Vagina (tissue), 2 donors: Measurements from ENCODE around the gene SEMA3B.

ENCODE experiments used
- CTCF ChIP-seq, 3 experiments: fragments of 450-650 bp in 2 of 3; fragments of 200-600 bp in 1 of 3; sonication (generic) in 1 of 3; IDR thresholded peaks; one replicate each; pipeline ENCODE4 v1.5.1; 2017 to 2019; ENCODE audit warnings: antibody characterized with exemption in 3 of 3, mild to moderate bottlenecking in 2 of 3, moderate library complexity in 2 of 3
- POLR2A ChIP-seq, 2 donors: fragments of 450-650 bp; IDR thresholded peaks; one replicate each; pipeline ENCODE4 v1.6.1; 2017; ENCODE audit warnings: antibody characterized with exemption in 2 of 2, mild to moderate bottlenecking in 2 of 2, moderate library complexity in 2 of 2
- POLR2AphosphoS5 ChIP-seq, 2 donors: sonication (generic); formaldehyde crosslinking; IDR thresholded peaks; one replicate each; pipeline ENCODE4 v1.9.0; 2017; ENCODE audit warnings: antibody characterized with exemption in 2 of 2, mild to moderate bottlenecking in 2 of 2, low read depth in 1 of 2; ENCODE audit not compliant: insufficient read depth in 1 of 2

- TF ChIP-seq POLR2A (IDR thresholded peaks at IDR 0.05): no peak
- no peak for TF ChIP-seq CTCF (IDR thresholded peaks at IDR 0.05)
- TF ChIP-seq POLR2AphosphoS5 (IDR thresholded peaks at IDR 0.05; ENCODE audit: insufficient read depth in 1 of 2, low read depth in 1 of 2): no peak
These were observed 26.6 kb upstream of the SEMA3B start for GRCh38 chr3:50242381-50242770.
